Stomach (tissue), 9 donors: ENCODE results near the gene USP48. TPM values are rescaled to one million over a fixed set of nuclear protein-coding genes. Genes with fewer than 3 reads are reported as not detected.

Source experiments
- DNase-seq, 2 donors: peaks; one replicate each; pipeline versions ENCODE4 v3.0.0 to v3.0.0-alpha.2; 2013 to 2019
- H3K27ac ChIP-seq, 5 donors: fragments of 200-600 bp in 4 of 5; sonication (generic) in 4 of 5; one replicate each; pipeline ENCODE4 v1.5.1; 2013 to 2019; ENCODE audit warnings: mild to moderate bottlenecking in 1 of 5, moderate library complexity in 1 of 5
- H3K27me3 ChIP-seq, 3 donors: fragments of 200-600 bp; sonication (generic); one replicate each; pipeline ENCODE4 v1.5.1; 2017 to 2019; ENCODE audit warnings: mixed run types in 1 of 3
- H3K36me3 ChIP-seq, 4 donors: fragments of 200-600 bp; sonication (generic); 1 replicate in 3 of 4; 2 replicates in 1 of 4; pipeline ENCODE4 v1.5.1; 2016 to 2019
- H3K4me1 ChIP-seq, 4 donors: fragments of 200-600 bp; sonication (generic); one replicate each; pipeline ENCODE4 v1.5.1; 2016 to 2019
- H3K4me3 ChIP-seq, 4 donors: fragments of 200-600 bp; sonication (generic) in 3 of 4; one replicate each; pipeline ENCODE4 v1.5.1; 2016 to 2019; ENCODE audit warnings: mild to moderate bottlenecking in 1 of 4
- H3K9me3 ChIP-seq, 4 donors: fragments of 200-600 bp; sonication (generic); one replicate each; pipeline ENCODE4 v1.5.1; 2016 to 2019
- CTCF ChIP-seq, 7 experiments: fragments of 450-650 bp in 4 of 7; fragments of 200-600 bp in 3 of 7; sonication (generic) in 3 of 7; IDR thresholded peaks; one replicate each; pipeline ENCODE4 v1.5.1; 2016 to 2019; ENCODE audit warnings: antibody characterized with exemption in 7 of 7, control low read depth in 2 of 7, mild to moderate bottlenecking in 1 of 7
- EP300 ChIP-seq: sonication (generic); formaldehyde crosslinking; IDR thresholded peaks from one replicate; pipeline ENCODE4 v1.6.1; 2017; ENCODE audit warnings: antibody characterized with exemption
- POLR2A ChIP-seq, 4 donors: fragments of 450-650 bp; IDR thresholded peaks; one replicate each; pipeline ENCODE4 v1.6.1; 2016; ENCODE audit warnings: antibody characterized with exemption in 4 of 4, control low read depth in 2 of 4, mild to moderate bottlenecking in 1 of 4, moderate library complexity in 1 of 4
- POLR2AphosphoS5 ChIP-seq, 3 donors: sonication (generic); formaldehyde crosslinking; IDR thresholded peaks; one replicate each; pipeline ENCODE4 v1.6.1; 2016; ENCODE audit warnings: antibody characterized with exemption in 3 of 3
- WGBS, 5 donors: extraction: QIAGEN DNeasy Blood & Tissue Kit in 3 of 5; methylation state at CpG; one replicate each; pipeline versions ENCODE4 v1.1.5 to v1.1.7; 2013 to 2018; 5-methylcytosine and 5-hydroxymethylcytosine counted together
- intact Hi-C: fragments of 100-400 bp; cut with DNase I; formaldehyde crosslinking; loops from one replicate; pipeline ENCODE4 v1.15.1; 2023; ENCODE audit warnings: low total_unique reads
- polyA plus RNA-seq, 3 donors: library from polyadenylated mRNA; stranded (reverse); fragments of 200-250 nt; gene quantifications; one replicate each; pipeline ENCODE4 v1.2.3, GENCODE V29; 2013
- total RNA-seq, 5 donors: library from RNA; depleted of rRNA; stranded (reverse); fragments of >200 nt; gene quantifications; one replicate each; pipeline versions ENCODE4 v1.1.0 to v1.2.3, GENCODE V29; 2014 to 2016
- donor health status: healthy with polysubstance abuse.
- donor health status: Bipolar disorder and iron deficiency.
- donor health status: healthy.

Gene USP48
- total and polyA plus RNA-seq, 8 donors = 12.7 to 144 (median 78.7) TPM

GRCh38 chr1:21669258-21670058 is 113.5 kb downstream of the USP48 start, which contains the start of gene RAP1GAP:
TSS of gene RAP1GAP (minus strand) at chr1:21669357. CDS start at chr1:21620032, 49,325 bp downstream.
- peak; percentile 58 to 82 for DNase-seq
- peaks cover 0 to 62% (median 40%) of the 10 kb centered on the region in 3 donors for H3K27me3 ChIP-seq
- H3K4me3 ChIP-seq = peak within 1 kb of the TSS; percentile 33 to 56 (median 40)
- peak within 1 kb of the TSS in 2 of 5 donors; percentile 21 to 29 for H3K27ac ChIP-seq
- H3K36me3 ChIP-seq = no peaks in the 10 kb centered on the region
- no peak for TF ChIP-seq POLR2A (IDR thresholded peaks at IDR 0.05)
- TF ChIP-seq CTCF (IDR thresholded peaks at IDR 0.05) = no peak
- TF ChIP-seq POLR2AphosphoS5 (IDR thresholded peaks at IDR 0.05) = peak in 1 of 3 donors; percentile 6
- no peak for TF ChIP-seq EP300
- no peaks in the 10 kb centered on the region for H3K9me3 ChIP-seq
- intact Hi-C loops = no loop called here
- peaks cover 33 to 67% (median 57%) of the 10 kb centered on the region in 4 donors for H3K4me1 ChIP-seq
- WGBS, 5 donors = 0 to 1% (median 1%) methylated on average over 18 to 64 of the region's 64 CpGs

GRCh38 chr1:21668951-21669257 is 114.0 kb downstream of the USP48 start:
- Histone ChIP-seq H3K4me1 (peaks cover 33 to 64% (median 56%) of the 10 kb centered on the region in 4 donors), H3K27me3 (peaks cover 0 to 64% (median 40%) of the 10 kb centered on the region in 3 donors), H3K27ac (peak overlapping the region in 1 of 5 donors; percentile 29), H3K36me3 (no peaks in the 10 kb centered on the region), H3K4me3 (peak overlapping the region; percentile 33 to 56 (median 40)), H3K9me3 (no peaks in the 10 kb centered on the region)
- TF ChIP-seq POLR2AphosphoS5 (IDR thresholded peaks at IDR 0.05) (no peak), EP300 (no peak), CTCF (IDR thresholded peaks at IDR 0.05) (no peak), POLR2A (IDR thresholded peaks at IDR 0.05) (no peak)
- intact Hi-C loops = no loop called here
- 2 to 6% (median 3%) methylated on average over 8 to 25 of the region's 25 CpGs for WGBS, 5 donors
- DNase-seq = peak in 1 of 2 donors; percentile 49

GRCh38 chr1:21668232-21668950 is 114.6 kb downstream of the USP48 start:
- Histone ChIP-seq H3K36me3 (no peaks in the 10 kb centered on the region), H3K27me3 (peaks cover 0 to 69% (median 40%) of the 10 kb centered on the region in 3 donors), H3K9me3 (no peaks in the 10 kb centered on the region), H3K27ac (peak overlapping the region in 1 of 5 donors; percentile 29), H3K4me1 (peaks cover 28 to 59% (median 51%) of the 10 kb centered on the region in 4 donors), H3K4me3 (peak overlapping the region; percentile 33 to 56 (median 40))
- intact Hi-C loops = no loop called here
- no peak for TF ChIP-seq CTCF (IDR thresholded peaks at IDR 0.05)
- TF ChIP-seq EP300 = no peak
- no peak for TF ChIP-seq POLR2AphosphoS5 (IDR thresholded peaks at IDR 0.05)
- TF ChIP-seq POLR2A (IDR thresholded peaks at IDR 0.05) = no peak
- WGBS, 5 donors = 8 to 11% (median 8%) methylated on average over 17 to 33 of the region's 33 CpGs
- peak; percentile 23 to 52 for DNase-seq
